Gastrocnemius medialis (tissue), 4 donors: ENCODE results near the gene SYPL1.

Experiments used
- CTCF ChIP-seq, 5 experiments: fragments of 450-650 bp in 3 of 5; fragments of 200-600 bp in 2 of 5; sonication (generic) in 2 of 5; IDR thresholded peaks in 4 of 5; conservative IDR thresholded peaks in 1 of 5; 1 replicate in 4 of 5; 2 replicates in 1 of 5; pipeline ENCODE4 v1.5.1; 2016 to 2019; ENCODE audit warnings: antibody characterized with exemption in 5 of 5, mild to moderate bottlenecking in 3 of 5, moderate library complexity in 3 of 5
- POLR2A ChIP-seq, 2 donors: fragments of 450-650 bp; IDR thresholded peaks; one replicate each; pipeline ENCODE4 v1.6.1; 2017; ENCODE audit warnings: antibody characterized with exemption in 2 of 2, mild to moderate bottlenecking in 2 of 2, moderate library complexity in 2 of 2

GRCh38 chr7:106112972-106113421 lies 885 bp upstream of the SYPL1 start:
- TF ChIP-seq CTCF (IDR thresholded peaks at IDR 0.05 in 4 of 5, conservative IDR thresholded peaks at IDR 0.05 in 1 of 5) (no peak), POLR2A (IDR thresholded peaks at IDR 0.05) (no peak)
